Ovary (tissue), 9 donors: ENCODE data around the gene SMCR8. TPM values are rescaled to one million over a fixed set of nuclear protein-coding genes. Genes with fewer than 3 reads are reported as not detected.

ENCODE experiments used
- DNase-seq, 5 donors: peaks; one replicate each; pipeline ENCODE4 v3.0.0-alpha.2; 2019 to 2020
- H3K27ac ChIP-seq, 2 donors: fragments of 200-600 bp; one replicate each; pipeline versions ENCODE4 v1.5.1 to v1.8.0; 2019 to 2022
- H3K27me3 ChIP-seq: fragments of 200-600 bp; one replicate; pipeline ENCODE4 v1.8.0; 2022
- H3K36me3 ChIP-seq: fragments of 200-600 bp; sonication (generic); one replicate; pipeline ENCODE4 v1.5.1; 2019
- H3K4me1 ChIP-seq: one replicate; pipeline ENCODE4 v1.8.1; 2013; ENCODE audit warnings: mild to moderate bottlenecking, moderate library complexity; ENCODE audit not compliant: insufficient read depth
- H3K4me3 ChIP-seq: fragments of 200-600 bp; sonication (generic); one replicate; pipeline ENCODE4 v1.5.1; 2017
- H3K9me3 ChIP-seq, 2 donors: fragments of 200-600 bp in 1 of 2; sonication (generic) in 1 of 2; one replicate each; pipeline versions ENCODE4 v1.5.1 to v1.8.1; 2013 to 2019; ENCODE audit warnings: mild to moderate bottlenecking in 1 of 2, moderate library complexity in 1 of 2
- CTCF ChIP-seq, 3 donors: fragments of 450-650 bp in 2 of 3; fragments of 200-600 bp in 1 of 3; IDR thresholded peaks; one replicate each; pipeline versions ENCODE4 v1.5.1 to v1.8.0; 2016 to 2022; ENCODE audit warnings: antibody characterized with exemption in 3 of 3, mild to moderate bottlenecking in 1 of 3
- EP300 ChIP-seq: sonication (generic); formaldehyde crosslinking; IDR thresholded peaks from one replicate; pipeline ENCODE4 v1.6.1; 2017; ENCODE audit warnings: antibody characterized with exemption
- POLR2A ChIP-seq: fragments of 450-650 bp; IDR thresholded peaks from one replicate; pipeline ENCODE4 v1.6.1; 2017; ENCODE audit warnings: antibody characterized with exemption, mild to moderate bottlenecking, moderate library complexity
- WGBS, 3 donors: extraction: QIAGEN DNeasy Blood & Tissue Kit in 1 of 3; methylation state at CpG; one replicate each; pipeline versions ENCODE4 v1.1.5 to v1.1.7; 2013 to 2017; 5-methylcytosine and 5-hydroxymethylcytosine counted together
- intact Hi-C, 4 donors: fragments of 100-400 bp; cut with DNase I; formaldehyde crosslinking; loops; one replicate each; pipeline versions ENCODE4 v1.11.0 to v1.15.1; 2022 to 2023
- polyA plus RNA-seq, 2 donors: library from polyadenylated mRNA; stranded (reverse); fragments of 200-250 nt in 1 of 2; fragments of 350-450 nt in 1 of 2; fragmentation: Illumina TruSeq in 1 of 2; extraction: RNeasy Lipid Tissue Mini Kit (QIAGEN cat#74804) in 1 of 2; gene quantifications; one replicate each; pipeline ENCODE4 v1.2.3, GENCODE V29; 2013 to 2014
- total RNA-seq, 7 donors: library from RNA; depleted of rRNA in 2 of 7; stranded (reverse); fragments of >200 nt in 2 of 7; fragmentation: NEBNext Ultra II Directional in 3 of 7; extraction: Animal tissue kit (Norgen Biotek cat#: 25700) in 3 of 7; gene quantifications; one replicate each; pipeline versions ENCODE4 v1.1.0 to v1.2.4, GENCODE V29; 2016 to 2023
- donor health status: DM: no; HTN: no; CAD: no; lungs with moderate emphysema.
- donor health status: DM: no; HTN: no; CAD: no.
- donor health status: Bipolar disorder and iron deficiency.
- donor health status: DM: yes; HTN: yes; CAD: no.
- donor health status: DM: no; HTN: no; CAD: no.
- donor health status: DM: yes; HTN: yes; CAD: no.

The SMCR8 gene
- total and polyA plus RNA-seq, 9 donors = 7.1 to 16.7 (median 13.8) TPM

GRCh38 chr17:18363101-18364049, 48.3 kb downstream of the SMCR8 start, which contains the start of gene SHMT1:
SHMT1 (minus strand) TSS chr17:18363550; CDS start chr17:18355981, 7,569 bp downstream.
- intact Hi-C loops = no loop called here
- H3K36me3 ChIP-seq = no peaks in the 10 kb centered on the region
- peak within 1 kb of the TSS; percentile 63 to 64 for H3K27ac ChIP-seq
- H3K9me3 ChIP-seq = no peaks in the 10 kb centered on the region
- DNase-seq = peak; percentile 92 to 96 (median 94)
- WGBS, 3 donors = 0 to 1% (median 0%) methylated on average over 42 to 76 of the region's 76 CpGs
- H3K4me1 ChIP-seq = peaks cover 3% of the 10 kb centered on the region
- H3K27me3 ChIP-seq = no peaks in the 10 kb centered on the region
- peak within 1 kb of the TSS; percentile 79 for H3K4me3 ChIP-seq
- TF ChIP-seq POLR2A = no peak
- TF ChIP-seq EP300 = no peak
- no peak for TF ChIP-seq CTCF (IDR thresholded peaks at IDR 0.05)

GRCh38 chr17:18364166-18364565, 49.1 kb downstream of the SMCR8 start:
- no peaks in the 10 kb centered on the region for H3K27me3 ChIP-seq
- no peak overlapping the region for H3K4me3 ChIP-seq
- H3K27ac ChIP-seq = peak overlapping the region in 1 of 2 donors; percentile 27
- WGBS, 3 donors = 74 to 84% (median 75%) methylated on average over 6 of the region's 6 CpGs
- DNase-seq = no peak
- H3K4me1 ChIP-seq = peaks cover 3% of the 10 kb centered on the region
- no peaks in the 10 kb centered on the region for H3K9me3 ChIP-seq
- H3K36me3 ChIP-seq = no peaks in the 10 kb centered on the region
- intact Hi-C loops = no loop called here
- TF ChIP-seq CTCF (IDR thresholded peaks at IDR 0.05) (no peak), POLR2A (no peak), EP300 (no peak)

GRCh38 chr17:18368946-18369345, 53.9 kb downstream of the SMCR8 start:
- Histone ChIP-seq H3K4me1 (no peaks in the 10 kb centered on the region), H3K27me3 (no peaks in the 10 kb centered on the region), H3K4me3 (no peak overlapping the region), H3K36me3 (no peaks in the 10 kb centered on the region), H3K27ac (no peak overlapping the region), H3K9me3 (no peaks in the 10 kb centered on the region)
- DNase-seq = no peak
- intact Hi-C loops = no loop called here
- WGBS, 3 donors = 61 to 68% (median 67%) methylated on average over 8 of the region's 8 CpGs
- no peak for TF ChIP-seq POLR2A
- no peak for TF ChIP-seq EP300
- no peak for TF ChIP-seq CTCF (IDR thresholded peaks at IDR 0.05)

GRCh38 chr17:18370761-18371160, 55.7 kb downstream of the SMCR8 start:
- no peaks in the 10 kb centered on the region for H3K4me1 ChIP-seq
- H3K9me3 ChIP-seq = no peaks in the 10 kb centered on the region
- 75 to 83% (median 77%) methylated on average over 5 of the region's 5 CpGs for WGBS, 3 donors
- no peaks in the 10 kb centered on the region for H3K27me3 ChIP-seq
- intact Hi-C loops = no loop called here
- no peak for DNase-seq
- no peak overlapping the region for H3K4me3 ChIP-seq
- H3K36me3 ChIP-seq = no peaks in the 10 kb centered on the region
- no peak overlapping the region for H3K27ac ChIP-seq
- TF ChIP-seq CTCF (IDR thresholded peaks at IDR 0.05) = no peak
- no peak for TF ChIP-seq POLR2A
- TF ChIP-seq EP300 = no peak
